ENCODE measurements around the gene SNX20.

- TF ChIP-seq CTCF (conservative IDR thresholded peaks at IDR 0.05; ENCODE audit: low read depth, low read length) (no peak), BHLHE40 (IDR thresholded peaks at IDR 0.05; ENCODE audit: low read depth, low read length) (no peak), FOS (IDR thresholded peaks at IDR 0.05; ENCODE audit: low read depth, low read length) (no peak), POLR2A (IDR thresholded peaks at IDR 0.05; ENCODE audit: low read depth, low read length) (no peak), SMC3 (IDR thresholded peaks at IDR 0.05; ENCODE audit: low read depth, low read length) (no peak), CEBPB (IDR thresholded peaks at IDR 0.05; ENCODE audit: low read depth, low read length) (no peak), MAFK (IDR thresholded peaks at IDR 0.05; ENCODE audit: low read depth, low read length) (no peak), RCOR1 (IDR thresholded peaks at IDR 0.05; ENCODE audit: insufficient replicate concordance, low read length) (no peak), MXI1 (IDR thresholded peaks at IDR 0.05; ENCODE audit: borderline replicate concordance, low read depth, low read length) (no peak)
Measured at GRCh38 chr16:50627419-50627818, 53.7 kb downstream of the SNX20 start.

Measured in IMR-90 (cell line).